HFF-Myc (cell line): ENCODE results near the gene PSMG2.

Experiments
- DNase-seq: peaks from one replicate; pipeline ENCODE4 v3.0.0-alpha.2; 2011; ENCODE audit warnings: low read depth; ENCODE audit errors: extremely low read depth
- H3K4me3 ChIP-seq: replicated peaks from 2 replicates; pipeline ENCODE4 v1.5.1; 2011; ENCODE audit warnings: low read depth, mild to moderate bottlenecking, control low read depth, low read length
- CTCF ChIP-seq: IDR thresholded peaks from 2 replicates; pipeline ENCODE4 v1.5.1; 2012; ENCODE audit warnings: mild to moderate bottlenecking, low read depth, low read length, control low read depth; ENCODE audit errors: missing control alignments

The PSMG2 gene

GRCh38 chr18:12694032-12694431 is 8.8 kb upstream of the PSMG2 start:
- DNase-seq = no peak
- H3K4me3 ChIP-seq = no peak overlapping the region

GRCh38 chr18:12699747-12700146 is 3.1 kb upstream of the PSMG2 start:
- DNase-seq = no peak
- no peak for TF ChIP-seq CTCF
- H3K4me3 ChIP-seq = no peak overlapping the region

More at GRCh38 chr18:12694032-12694431, 8.8 kb upstream of the PSMG2 start:
- no peak for TF ChIP-seq CTCF

GRCh38 chr18:12701161-12701560 is 1.7 kb upstream of the PSMG2 start:
- peak overlapping the region; percentile 93 for H3K4me3 ChIP-seq
- no peak for DNase-seq
- no peak for TF ChIP-seq CTCF

GRCh38 chr18:12703096-12703567 is 290 bp downstream of the PSMG2 start:
- no peak for TF ChIP-seq CTCF

GRCh38 chr18:12703664-12704063 is 822 bp downstream of the PSMG2 start:
- peak overlapping the region; percentile 93 for H3K4me3 ChIP-seq
- DNase-seq = no peak
- TF ChIP-seq CTCF = no peak

More at GRCh38 chr18:12703096-12703567, 290 bp downstream of the PSMG2 start:
- no peak for DNase-seq
- peak overlapping the region; percentile 93 for H3K4me3 ChIP-seq

GRCh38 chr18:12711446-12711845 is 8.6 kb downstream of the PSMG2 start:
- no peak for TF ChIP-seq CTCF
- no peak for DNase-seq
- H3K4me3 ChIP-seq = no peak overlapping the region
